RWPE1 (cell line): ENCODE data around the gene ZMIZ1.

ENCODE experiments used
- CTCF ChIA-PET: fragments of 350-600 bp; sonication (Branson Sonifier 250); formaldehyde crosslinking; extraction: SDS; loops from one replicate; lab custom pipeline; 2021; lab: Yijun Ruan, JAX
- POLR2A ChIA-PET: fragments of 400-600 bp; formaldehyde crosslinking; extraction: SDS; loops from one replicate; lab custom pipeline; 2020; ENCODE audit warnings: antibody characterized with exemption; ENCODE audit not compliant: low non-redundant PET; lab: Yijun Ruan, JAX
- DNase-seq: peaks from one replicate; pipeline ENCODE4 v3.0.0; 2012; ENCODE audit warnings: low spot score
- H3K27ac ChIP-seq: fragments of 450-650 bp; 2 replicates; pipeline ENCODE4 v1.5.1; 2017
- TF ChIP-seq, protein P1 (sequence below): fragments of 450-650 bp; conservative IDR thresholded peaks from 2 replicates; pipeline ENCODE4 v1.5.1; 2017; ENCODE audit warnings: low read depth, mild to moderate bottlenecking

Gene ZMIZ1

DNA sequence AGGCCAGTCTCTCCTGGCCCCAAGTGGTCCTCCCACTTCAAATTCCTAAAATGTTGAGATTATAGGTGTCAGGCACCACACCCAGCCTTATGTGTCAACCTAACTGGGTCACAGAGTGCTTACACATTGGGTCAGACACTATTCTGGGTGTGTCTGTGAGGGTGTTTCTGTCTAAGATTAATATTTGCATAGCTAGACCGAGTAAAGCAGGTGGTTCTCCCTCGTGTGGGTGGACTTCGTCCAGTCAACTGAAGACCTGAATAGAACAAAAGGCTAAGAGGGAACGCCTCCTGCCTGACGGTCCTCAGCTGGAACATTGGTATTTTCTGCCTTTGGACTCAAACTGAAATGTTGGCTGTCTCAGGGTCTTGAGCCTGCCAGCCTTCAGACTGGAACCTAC, 290.0 kb downstream of the ZMIZ1 start:
- no peak for DNase-seq
- TF ChIP-seq, protein P1, sequence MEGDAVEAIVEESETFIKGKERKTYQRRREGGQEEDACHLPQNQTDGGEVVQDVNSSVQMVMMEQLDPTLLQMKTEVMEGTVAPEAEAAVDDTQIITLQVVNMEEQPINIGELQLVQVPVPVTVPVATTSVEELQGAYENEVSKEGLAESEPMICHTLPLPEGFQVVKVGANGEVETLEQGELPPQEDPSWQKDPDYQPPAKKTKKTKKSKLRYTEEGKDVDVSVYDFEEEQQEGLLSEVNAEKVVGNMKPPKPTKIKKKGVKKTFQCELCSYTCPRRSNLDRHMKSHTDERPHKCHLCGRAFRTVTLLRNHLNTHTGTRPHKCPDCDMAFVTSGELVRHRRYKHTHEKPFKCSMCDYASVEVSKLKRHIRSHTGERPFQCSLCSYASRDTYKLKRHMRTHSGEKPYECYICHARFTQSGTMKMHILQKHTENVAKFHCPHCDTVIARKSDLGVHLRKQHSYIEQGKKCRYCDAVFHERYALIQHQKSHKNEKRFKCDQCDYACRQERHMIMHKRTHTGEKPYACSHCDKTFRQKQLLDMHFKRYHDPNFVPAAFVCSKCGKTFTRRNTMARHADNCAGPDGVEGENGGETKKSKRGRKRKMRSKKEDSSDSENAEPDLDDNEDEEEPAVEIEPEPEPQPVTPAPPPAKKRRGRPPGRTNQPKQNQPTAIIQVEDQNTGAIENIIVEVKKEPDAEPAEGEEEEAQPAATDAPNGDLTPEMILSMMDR: no peak
- POLR2A ChIA-PET: interaction anchor here (0.6 kb wide), 1 partner anchor 23 kb away, joined by 3 read pairs; no protein-coding TSS in a partner anchor
- no peak overlapping the region for H3K27ac ChIP-seq
- CTCF ChIA-PET: interaction anchor here (0.9 kb wide), 1 partner anchor 10 kb away, joined by 3 read pairs; no protein-coding TSS in a partner anchor

GRCh38 chr10:79359816-79360498, 291.2 kb downstream of the ZMIZ1 start:
- ChIA-PET CTCF (interaction anchor here (0.7 to 1.0 kb wide), 2 partner anchors 66 to 1141 kb away, joined by 3 to 4 read pairs; no protein-coding TSS in a partner anchor), POLR2A (no interaction called here)
- TF ChIP-seq, protein P1: no peak
- no peak for DNase-seq
- H3K27ac ChIP-seq: no peak overlapping the region

DNA sequence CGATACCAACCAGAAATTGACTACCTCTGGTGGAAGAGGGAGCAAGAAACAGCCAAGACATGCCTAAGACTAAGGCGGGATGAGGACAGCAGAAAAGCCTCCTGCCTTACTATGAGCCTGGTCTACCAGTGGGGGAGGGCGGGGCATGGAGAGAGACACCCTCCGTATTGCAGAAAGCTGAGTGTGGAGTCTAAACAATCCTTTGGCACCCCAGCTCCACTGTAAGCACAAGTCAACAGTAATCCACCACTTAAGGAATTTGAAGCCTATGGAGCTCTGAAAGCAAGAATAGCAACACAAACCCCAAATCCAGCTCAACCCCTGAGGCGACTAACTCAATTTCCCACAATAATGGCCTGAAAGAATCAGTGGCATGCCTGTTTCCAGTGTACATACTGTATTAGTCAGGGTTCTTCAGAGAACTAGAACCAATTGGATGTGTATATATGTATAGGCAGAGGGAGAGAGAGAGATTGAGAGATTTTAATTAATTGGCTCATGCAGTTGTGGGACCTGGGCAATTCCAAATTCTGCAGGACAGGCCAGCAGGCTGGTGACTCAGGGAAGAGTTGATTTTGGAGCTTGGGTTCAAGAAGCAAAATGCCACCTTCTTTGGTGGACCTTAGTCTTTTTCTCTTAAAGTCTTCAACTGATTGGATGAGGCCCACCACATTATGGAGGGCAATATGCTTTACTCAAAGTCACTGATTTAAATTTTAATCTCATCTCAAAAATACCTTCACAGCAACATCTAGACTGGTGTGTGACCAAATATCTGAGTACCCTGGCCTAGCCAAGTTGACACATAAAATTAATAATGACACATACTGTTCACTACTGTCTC, 292.0 kb downstream of the ZMIZ1 start:
- ChIA-PET CTCF (interaction anchor here (1.0 to 1.2 kb wide), 2 partner anchors 14 to 67 kb away, joined by 3 to 4 read pairs; no protein-coding TSS in a partner anchor), POLR2A (no interaction called here)
- no peak overlapping the region for H3K27ac ChIP-seq
- DNase-seq: no peak
- TF ChIP-seq, protein P1: no peak

- ChIA-PET POLR2A (no interaction called here), CTCF (interaction anchor here (0.5 to 1.2 kb wide), 2 partner anchors 13 to 164 kb away, joined by 3 to 4 read pairs; no protein-coding TSS in a partner anchor)
- TF ChIP-seq, protein P1: no peak
- no peak for DNase-seq
- no peak overlapping the region for H3K27ac ChIP-seq
Measured at GRCh38 chr10:79361726-79362397, 293.1 kb downstream of the ZMIZ1 start.
